Lung (tissue), 12 donors: Measurements from ENCODE around the gene MYH13. TPM values are rescaled to one million over a fixed set of nuclear protein-coding genes. Genes with fewer than 3 reads are reported as not detected.

Experiments
- ATAC-seq: fragments of 200-7000 bp; cut with Tn5 transposase; one replicate; pipeline ENCODE4 v1.9.1; 2020; ENCODE audit warnings: moderate number of reproducible peaks; ENCODE audit not compliant: insufficient read depth, low FRiP score
- DNase-seq, 3 donors: peaks; one replicate each; pipeline ENCODE4 v3.0.0-alpha.2; 2013 to 2017
- H3K27ac ChIP-seq, 2 donors: one replicate each; pipeline ENCODE4 v1.5.1; 2013; ENCODE audit warnings: mild to moderate bottlenecking in 2 of 2, moderate library complexity in 2 of 2, control low read depth in 1 of 2, inconsistent platforms in 1 of 2, low read depth in 1 of 2, low read length in 1 of 2
- H3K27me3 ChIP-seq, 3 donors: one replicate each; pipeline ENCODE4 v1.5.1; 2013; ENCODE audit warnings: low read length in 2 of 3; ENCODE audit not compliant: control insufficient read depth in 3 of 3, insufficient read depth in 3 of 3
- H3K36me3 ChIP-seq, 4 donors: one replicate each; pipeline ENCODE4 v1.5.1; 2013; ENCODE audit warnings: low read length in 4 of 4, mild to moderate bottlenecking in 1 of 4, moderate library complexity in 1 of 4; ENCODE audit not compliant: control insufficient read depth in 4 of 4, insufficient read depth in 4 of 4
- H3K4me1 ChIP-seq, 5 donors: one replicate each; pipeline ENCODE4 v1.5.1; 2013; ENCODE audit warnings: low read length in 5 of 5, mild to moderate bottlenecking in 2 of 5, moderate library complexity in 1 of 5; ENCODE audit not compliant: control insufficient read depth in 5 of 5, insufficient read depth in 5 of 5
- H3K4me3 ChIP-seq: one replicate; pipeline ENCODE4 v1.5.1; 2013; ENCODE audit warnings: mild to moderate bottlenecking, control low read depth, moderate library complexity
- H3K9ac ChIP-seq, 2 donors: one replicate each; pipeline ENCODE4 v1.5.1; 2013; ENCODE audit warnings: low read length in 2 of 2, control low read depth in 1 of 2; ENCODE audit not compliant: insufficient read depth in 1 of 2
- H3K9me3 ChIP-seq, 4 donors: one replicate each; pipeline ENCODE4 v1.5.1; 2013; ENCODE audit warnings: low read length in 3 of 4, mild to moderate bottlenecking in 1 of 4, moderate library complexity in 1 of 4; ENCODE audit not compliant: control insufficient read depth in 4 of 4, insufficient read depth in 3 of 4
- WGBS, 2 donors: extraction: QIAGEN DNeasy Blood & Tissue Kit; methylation state at CpG; one replicate each; pipeline ENCODE4 v1.1.7; 2013; 5-methylcytosine and 5-hydroxymethylcytosine counted together
- polyA plus RNA-seq, 2 donors: library from polyadenylated mRNA; stranded (reverse); fragments of 200-250 nt; gene quantifications; one replicate each; pipeline ENCODE4 v1.2.1, GENCODE V29; 2013
- total RNA-seq, 2 donors: library from RNA; depleted of rRNA in 1 of 2; stranded (reverse); fragments of >200 nt in 1 of 2; gene quantifications; one replicate each; pipeline ENCODE4 v1.2.1, GENCODE V29; 2014 to 2021
- TF ChIP-seq, protein P1 (sequence below): IDR thresholded peaks from 2 replicates; pipeline ENCODE4 v1.5.1; 2012; ENCODE audit warnings: mild to moderate bottlenecking; ENCODE audit errors: control extremely low read depth, extremely low read depth
- donor health status: control.
- donor health status: control.
- donor health status: Bipolar disorder and iron deficiency.
- donor health status: healthy.
- donor health status: DM: yes; HTN: yes; CAD: no.

The MYH13 gene
- total and polyA plus RNA-seq, 4 donors = 0.02 TPM; not detected in 3

DNA sequence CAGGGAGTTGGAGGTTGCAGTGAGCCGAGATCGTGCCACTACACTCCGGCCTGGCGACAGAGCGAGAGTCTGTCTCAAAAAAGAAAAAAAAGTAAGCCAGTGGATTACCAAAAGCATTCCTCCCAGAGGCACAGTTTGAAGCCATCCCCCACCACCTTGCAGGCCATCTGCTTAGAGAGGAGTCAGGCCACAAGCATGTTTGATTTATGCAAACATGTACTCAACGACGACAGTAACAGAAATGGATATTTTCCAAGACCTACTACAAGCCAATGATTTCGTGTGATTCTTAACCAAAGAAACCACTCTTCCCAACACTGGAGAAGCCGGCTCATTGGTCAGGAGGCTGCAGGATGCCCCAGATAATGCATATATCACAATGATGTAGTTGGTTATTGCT, 34.8 kb downstream of the MYH13 start:
- TF ChIP-seq, protein P1, sequence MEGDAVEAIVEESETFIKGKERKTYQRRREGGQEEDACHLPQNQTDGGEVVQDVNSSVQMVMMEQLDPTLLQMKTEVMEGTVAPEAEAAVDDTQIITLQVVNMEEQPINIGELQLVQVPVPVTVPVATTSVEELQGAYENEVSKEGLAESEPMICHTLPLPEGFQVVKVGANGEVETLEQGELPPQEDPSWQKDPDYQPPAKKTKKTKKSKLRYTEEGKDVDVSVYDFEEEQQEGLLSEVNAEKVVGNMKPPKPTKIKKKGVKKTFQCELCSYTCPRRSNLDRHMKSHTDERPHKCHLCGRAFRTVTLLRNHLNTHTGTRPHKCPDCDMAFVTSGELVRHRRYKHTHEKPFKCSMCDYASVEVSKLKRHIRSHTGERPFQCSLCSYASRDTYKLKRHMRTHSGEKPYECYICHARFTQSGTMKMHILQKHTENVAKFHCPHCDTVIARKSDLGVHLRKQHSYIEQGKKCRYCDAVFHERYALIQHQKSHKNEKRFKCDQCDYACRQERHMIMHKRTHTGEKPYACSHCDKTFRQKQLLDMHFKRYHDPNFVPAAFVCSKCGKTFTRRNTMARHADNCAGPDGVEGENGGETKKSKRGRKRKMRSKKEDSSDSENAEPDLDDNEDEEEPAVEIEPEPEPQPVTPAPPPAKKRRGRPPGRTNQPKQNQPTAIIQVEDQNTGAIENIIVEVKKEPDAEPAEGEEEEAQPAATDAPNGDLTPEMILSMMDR = no peak
- H3K9me3 ChIP-seq = no peaks in the 10 kb centered on the region
- 75 to 80% methylated on average over 9 of the region's 9 CpGs for WGBS, 2 donors

DNA sequence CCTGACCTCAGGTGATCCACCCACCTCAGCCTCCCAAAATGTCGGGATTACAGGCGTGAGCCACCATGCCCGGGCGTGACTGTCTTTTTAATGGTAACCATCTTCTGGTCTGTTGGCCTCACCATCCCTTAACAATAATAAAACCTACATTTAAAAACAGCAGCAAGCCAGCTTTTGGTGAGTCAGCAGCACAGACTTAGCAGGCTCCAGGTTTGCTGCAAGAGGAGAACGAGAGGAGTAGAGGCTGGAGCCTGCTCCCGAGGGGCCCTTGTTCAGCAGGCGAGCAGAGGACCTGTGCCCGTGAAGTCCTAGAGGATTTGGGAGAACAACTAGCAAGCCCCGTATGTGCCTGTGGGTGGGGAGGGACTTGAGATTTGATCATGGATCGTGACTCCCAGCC, 35.7 kb downstream of the MYH13 start:
- no peaks in the 10 kb centered on the region for H3K27me3 ChIP-seq
- H3K9me3 ChIP-seq = no peaks in the 10 kb centered on the region
- no peak overlapping the region for H3K27ac ChIP-seq
- H3K36me3 ChIP-seq = no peaks in the 10 kb centered on the region
- H3K9ac ChIP-seq = no peak overlapping the region
- no peak overlapping the region for H3K4me3 ChIP-seq
- H3K4me1 ChIP-seq = peaks cover 0 to 2% (median 0%) of the 10 kb centered on the region in 5 donors
- DNase-seq (no peak), ATAC-seq (no peak)
- 73 to 82% methylated on average over 10 of the region's 10 CpGs for WGBS, 2 donors
- TF ChIP-seq, protein P1 = no peak

More for the DNA sequence above, 34.8 kb downstream of the MYH13 start:
- H3K9ac ChIP-seq = no peak overlapping the region
- no peaks in the 10 kb centered on the region for H3K27me3 ChIP-seq
- ATAC-seq (no peak), DNase-seq (no peak)
- peaks cover 0 to 2% (median 0%) of the 10 kb centered on the region in 5 donors for H3K4me1 ChIP-seq
- H3K36me3 ChIP-seq = no peaks in the 10 kb centered on the region
- no peak overlapping the region for H3K4me3 ChIP-seq
- no peak overlapping the region for H3K27ac ChIP-seq

DNA sequence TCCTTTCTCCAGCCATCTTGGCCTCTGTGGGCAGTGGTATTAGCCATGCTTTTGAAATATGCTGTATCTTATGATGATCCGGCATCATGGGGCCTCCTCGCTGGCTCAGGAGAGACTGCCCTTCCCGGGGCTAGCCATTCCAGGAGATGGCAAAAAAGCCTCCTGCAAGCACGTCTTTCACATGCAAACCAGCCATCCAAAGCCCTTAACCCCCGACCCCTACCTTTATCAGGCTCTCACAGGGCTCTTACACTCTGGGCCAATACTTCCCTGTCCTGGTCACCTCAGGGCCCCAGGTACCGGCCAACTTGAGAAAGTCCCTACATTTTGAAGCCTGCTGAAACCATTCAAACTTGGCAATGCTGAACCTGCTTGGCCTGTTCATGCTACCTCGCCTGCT, 36.4 kb downstream of the MYH13 start:
- TF ChIP-seq, protein P1 = no peak
- no peak for DNase-seq
- no peak overlapping the region for H3K4me3 ChIP-seq
- no peaks in the 10 kb centered on the region for H3K9me3 ChIP-seq
- H3K36me3 ChIP-seq = no peaks in the 10 kb centered on the region
- H3K4me1 ChIP-seq = peaks cover 0 to 2% (median 0%) of the 10 kb centered on the region in 5 donors
- 68 to 73% methylated on average over 7 of the region's 7 CpGs for WGBS, 2 donors
- ATAC-seq = no peak
- no peak overlapping the region for H3K9ac ChIP-seq
- H3K27ac ChIP-seq = no peak overlapping the region
- H3K27me3 ChIP-seq = no peaks in the 10 kb centered on the region

DNA sequence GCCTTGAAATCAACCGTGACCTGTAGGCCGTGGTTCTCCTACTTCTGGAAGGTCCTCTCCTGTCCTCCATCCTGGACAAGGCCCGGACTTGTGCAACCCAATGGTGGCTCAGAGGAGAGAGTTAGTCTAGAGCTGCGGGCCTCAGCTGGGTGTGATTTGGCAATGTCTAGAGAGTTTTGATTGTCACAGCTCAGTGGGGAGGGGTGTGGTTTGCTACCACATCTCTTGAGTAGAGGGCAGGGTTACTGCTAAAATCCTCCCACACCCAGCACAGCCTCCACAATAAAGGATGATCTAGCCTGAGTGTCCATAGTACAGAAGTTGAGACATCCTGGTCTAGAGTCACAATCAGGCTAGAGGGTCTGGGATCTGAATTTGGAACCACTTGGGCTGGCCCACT, 40.3 kb downstream of the MYH13 start:
- no peaks in the 10 kb centered on the region for H3K27me3 ChIP-seq
- H3K36me3 ChIP-seq = no peaks in the 10 kb centered on the region
- H3K9ac ChIP-seq = no peak overlapping the region
- H3K9me3 ChIP-seq = no peaks in the 10 kb centered on the region
- no peak for DNase-seq
- H3K27ac ChIP-seq = no peak overlapping the region
- H3K4me3 ChIP-seq = no peak overlapping the region
- no peaks in the 10 kb centered on the region for H3K4me1 ChIP-seq
- ATAC-seq = no peak
- TF ChIP-seq, protein P1 = no peak
- 85 to 88% methylated on average over 4 of the region's 4 CpGs for WGBS, 2 donors
